K562 (cell line): ENCODE results near the gene ZNF106. TPM values are rescaled to one million over a fixed set of nuclear protein-coding genes. Genes with fewer than 3 reads are reported as not detected.

Experiments
- BDP1 ChIP-seq: IDR thresholded peaks from 3 replicates; pipeline ENCODE4 v1.6.1; 2011; ENCODE audit not compliant: insufficient read length, insufficient read depth
- BRD9 ChIP-seq: fragments of 450-650 bp; IDR thresholded peaks from 2 replicates; pipeline ENCODE4 v1.6.1; 2018; ENCODE audit warnings: low read depth; ENCODE audit not compliant: partially characterized antibody
- CBFB ChIP-seq: sonication (generic); formaldehyde crosslinking; IDR thresholded peaks from 2 replicates; pipeline ENCODE4 v1.4.0; 2020; ENCODE audit warnings: mild to moderate bottlenecking, missing genetic modification reagents
- CBX1 ChIP-seq: sonication (generic); IDR thresholded peaks from 2 replicates; pipeline ENCODE4 v1.6.1; 2016; ENCODE audit warnings: antibody characterized with exemption, low read depth, mild to moderate bottlenecking
- ELF2 ChIP-seq: fragments of 250-450 bp; sonication (Bioruptor Pico); IDR thresholded peaks from 2 replicates; pipeline ENCODE4 v1.5.0; 2021; ENCODE audit warnings: mild to moderate bottlenecking
- GABPA ChIP-seq: fragments of 200-800 bp; sonication (Bioruptor generic); conservative IDR thresholded peaks from 2 replicates; pipeline ENCODE4 v1.6.1; 2016; ENCODE audit warnings: low read depth, missing genetic modification characterization, missing compliant biosample characterization
- GTF2B ChIP-seq: IDR thresholded peaks from 2 replicates; pipeline ENCODE4 v1.6.1; 2011; ENCODE audit not compliant: insufficient read length; ENCODE audit errors: extremely low read depth
- IRF2 ChIP-seq: sonication (generic); formaldehyde crosslinking; IDR thresholded peaks from 2 replicates; pipeline ENCODE4 v1.8.1; 2022; ENCODE audit warnings: mild to moderate bottlenecking, missing genetic modification reagents
- JUND ChIP-seq, 2 experiments: IDR thresholded peaks; 2 replicates in 1 of 2; 3 replicates in 1 of 2; pipeline ENCODE4 v1.6.1; 2011; ENCODE audit warnings: borderline replicate concordance in 2 of 2, low read depth in 2 of 2, low read length in 2 of 2, improper control_type of control experiment in 1 of 2, missing biosample characterization in 1 of 2, missing genetic modification characterization in 1 of 2, missing genetic modification reagents in 1 of 2
- RERE ChIP-seq: sonication (generic); formaldehyde crosslinking; IDR thresholded peaks from 2 replicates; pipeline ENCODE4 v1.8.0; 2023; ENCODE audit warnings: missing genetic modification reagents, mild to moderate bottlenecking, borderline replicate concordance
- SMAD4 ChIP-seq: fragments of 250-450 bp; sonication (Bioruptor Pico); conservative IDR thresholded peaks from 2 replicates; pipeline ENCODE4 v1.8.0; 2021; ENCODE audit warnings: inconsistent platforms, mild to moderate bottlenecking, moderate library complexity
- SMARCA4 ChIP-seq: fragments of 450-650 bp; IDR thresholded peaks from 2 replicates; pipeline ENCODE4 v1.6.1; 2016
- SRSF3 ChIP-seq: fragments of 200-400 bp; formaldehyde crosslinking; IDR thresholded peaks from 2 replicates; pipeline ENCODE4 v1.6.1; 2016; ENCODE audit warnings: mild to moderate bottlenecking, low read length, moderate library complexity; ENCODE audit not compliant: insufficient read depth
- TAF15 ChIP-seq: fragments of 200-400 bp; formaldehyde crosslinking; IDR thresholded peaks from 2 replicates; pipeline ENCODE4 v1.6.1; 2017; ENCODE audit warnings: mild to moderate bottlenecking, low read depth, low read length, moderate library complexity
- TBL1XR1 ChIP-seq, 2 experiments: IDR thresholded peaks; 2 replicates each; pipeline ENCODE4 v1.6.1; 2012; ENCODE audit warnings: improper control_type of control experiment in 2 of 2, low read length in 2 of 2, mild to moderate bottlenecking in 1 of 2
- TFAM ChIP-seq: fragments of 250-450 bp; sonication (Bioruptor Pico); conservative IDR thresholded peaks from 2 replicates; pipeline ENCODE4 v1.5.0; 2021; ENCODE audit warnings: mild to moderate bottlenecking, moderate library complexity
- YY1 ChIP-seq, 3 experiments: IDR thresholded peaks; 2 replicates each; pipeline ENCODE4 v1.6.1; 2011; ENCODE audit warnings: low read length in 2 of 3, mild to moderate bottlenecking in 2 of 3, moderate library complexity in 2 of 3, borderline replicate concordance in 1 of 3, control low read depth in 1 of 3, low read depth in 1 of 3; ENCODE audit not compliant: insufficient read depth in 3 of 3, insufficient replicate concordance in 2 of 3, control insufficient read depth in 1 of 3, insufficient read length in 1 of 3; ENCODE audit errors: extremely low read depth in 1 of 3
- ZBTB9 ChIP-seq: fragments of 450-650 bp; formaldehyde crosslinking; IDR thresholded peaks from 2 replicates; pipeline ENCODE4 v1.4.0; 2020; ENCODE audit warnings: mild to moderate bottlenecking, moderate library complexity
- ZNF253 ChIP-seq: fragments of 250-450 bp; sonication (Bioruptor Pico); conservative IDR thresholded peaks from 2 replicates; pipeline ENCODE4 v1.6.1; 2021; ENCODE audit warnings: mild to moderate bottlenecking
- polyA plus RNA-seq, 8 experiments: library from polyadenylated mRNA; depleted of rRNA in 4 of 8; stranded (reverse) in 5 of 8; unstranded in 3 of 8; fragments of >200 nt; fragmentation: Nextera tagmentation in 2 of 8; fragmentation: Illumina TruSeq in 1 of 8; extraction: Ambion mirVana in 2 of 8; extraction: Trizol in 1 of 8; gene quantifications; 2 replicates each; pipeline versions ENCODE4 v1.2.1 to v1.2.3, GENCODE V29; 2011 to 2014; ENCODE audit warnings: inconsistent platforms in 1 of 8, missing spikeins in 1 of 8
- total RNA-seq, 7 experiments: library from RNA; depleted of rRNA in 6 of 7; stranded (reverse); fragments of >200 nt in 6 of 7; fragmentation: Illumina TruSeq in 2 of 7; extraction: Trizol in 2 of 7; gene quantifications; 2 replicates each; pipeline versions ENCODE4 v1.2.1 to v1.2.3, GENCODE V29; 2011 to 2021; ENCODE audit warnings: low replicate concordance in 1 of 7

The ZNF106 gene
- total and polyA plus RNA-seq, 9 of the 15 experiments (the other 6 are each of a cell fraction or from before 2014, with no cell fraction given) = 14.4 to 55.3 (median 33.7) TPM

GRCh38 chr15:42490671-42491538 lies at the start of gene ZNF106 (continued):
- TF ChIP-seq YY1 (IDR thresholded peaks at IDR 0.05; ENCODE audit: borderline replicate concordance in 1 of 3, control insufficient read depth in 1 of 3, extremely low read depth in 1 of 3, insufficient read depth in 3 of 3, insufficient read length in 1 of 3, insufficient replicate concordance in 2 of 3, low read depth in 1 of 3, low read length in 2 of 3) (peak; percentile 7 to 92 (median 82)), ZNF253 (CRISPR knock-in tag) (no peak), GABPA (tag) (peak; percentile 78), ELF2 (CRISPR knock-in tag) (peak; percentile 89), CBFB (CRISPR knock-in tag) (0 out of 2 replicates have a peak, but pooled peaks have one; percentile 23), BDP1 (no peak), TAF15 (no peak), RERE (no peak), IRF2 (CRISPR knock-in tag) (no peak), SMARCA4 (peak; percentile 29; the same call in 1 of the 2 replicates), GTF2B (peak; percentile 57), TFAM (CRISPR knock-in tag) (no peak), JUND (IDR thresholded peaks at IDR 0.05; ENCODE audit: borderline replicate concordance, low read depth, low read length) (peak; percentile 75), JUND (tag; IDR thresholded peaks at IDR 0.05; ENCODE audit: borderline replicate concordance, low read depth, low read length) (peak; percentile 24; the same call in 1 of the 3 replicates), SRSF3 (no peak), TBL1XR1 (IDR thresholded peaks at IDR 0.05; ENCODE audit: low read length in 2 of 2) (peak in 1 of 2 experiments; percentile 83; a peak in 2 of 4 replicates), ZBTB9 (CRISPR knock-in tag) (no peak), CBX1 (peak; percentile 60; the same call in 1 of the 2 replicates), SMAD4 (peak; percentile 80), BRD9 (peak; percentile 23)
